RWPE2 (cell line): Measurements from ENCODE around the gene ZNF41.

Source experiments
- ATAC-seq: fragments of 200-7000 bp; cut with Tn5 transposase; 3 replicates; pipeline ENCODE4 v1.9.1; 2021; ENCODE audit warnings: low read depth
- DNase-seq: peaks from one replicate; pipeline ENCODE4 v3.0.0-alpha.2; 2020; ENCODE audit warnings: low spot score
- H3K27ac ChIP-seq: fragments of 450-650 bp; 2 replicates; pipeline ENCODE4 v1.5.1; 2017; ENCODE audit warnings: mild to moderate bottlenecking; ENCODE audit not compliant: poor library complexity, severe bottlenecking
- H3K27me3 ChIP-seq: fragments of 250-450 bp; sonication (Bioruptor Pico); 2 replicates; pipeline ENCODE4 v1.5.1; 2021; ENCODE audit warnings: mild to moderate bottlenecking, moderate library complexity; ENCODE audit not compliant: insufficient read depth, poor library complexity, severe bottlenecking
- H3K36me3 ChIP-seq: fragments of 250-450 bp; sonication (Bioruptor Pico); 2 replicates; pipeline ENCODE4 v1.5.1; 2020; ENCODE audit warnings: low read depth, mild to moderate bottlenecking, moderate library complexity
- H3K4me1 ChIP-seq: fragments of 250-450 bp; sonication (Bioruptor Pico); 2 replicates; pipeline ENCODE4 v1.5.1; 2021; ENCODE audit warnings: mild to moderate bottlenecking, moderate library complexity; ENCODE audit not compliant: insufficient read depth, poor library complexity, severe bottlenecking
- H3K4me3 ChIP-seq: fragments of 250-450 bp; sonication (Bioruptor Pico); 2 replicates; pipeline ENCODE4 v1.5.1; 2021; ENCODE audit warnings: mild to moderate bottlenecking, moderate library complexity; ENCODE audit not compliant: severe bottlenecking
- H3K9me3 ChIP-seq: fragments of 250-450 bp; sonication (Bioruptor Pico); 2 replicates; pipeline ENCODE4 v1.5.1; 2021; ENCODE audit warnings: mild to moderate bottlenecking, moderate library complexity; ENCODE audit not compliant: severe bottlenecking
- TF ChIP-seq, protein P1 (sequence below): fragments of 450-650 bp; IDR thresholded peaks from one replicate; pipeline ENCODE4 v1.5.1; 2017; ENCODE audit warnings: mild to moderate bottlenecking, moderate library complexity; ENCODE audit not compliant: poor library complexity, severe bottlenecking

Gene ZNF41

DNA sequence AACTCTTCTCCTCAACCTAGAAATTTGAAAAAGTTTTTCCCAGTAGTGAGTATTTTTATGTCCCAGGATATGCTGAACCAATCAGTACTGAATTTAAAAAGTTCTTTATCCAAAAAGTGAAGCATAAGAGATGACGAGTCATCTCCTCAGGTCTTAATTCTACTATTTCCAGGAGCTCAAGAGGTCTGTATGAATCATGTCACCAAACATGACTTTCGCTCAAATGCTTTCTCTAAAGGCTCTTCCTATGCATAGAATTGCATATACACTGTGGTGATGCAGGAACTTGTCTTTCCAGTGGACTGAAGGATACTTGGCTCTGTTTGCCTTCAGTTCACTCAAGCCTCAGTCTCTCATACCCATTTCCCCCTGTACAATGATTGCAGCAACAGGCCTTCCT, 36.1 kb downstream of the ZNF41 start:
- Histone ChIP-seq H3K4me3 (no peak overlapping the region), H3K36me3 (no peaks in the 10 kb centered on the region; the same call in 1 of the 2 replicates), H3K4me1 (no peaks in the 10 kb centered on the region), H3K9me3 (no peaks in the 10 kb centered on the region), H3K27me3 (no peaks in the 10 kb centered on the region), H3K27ac (no peak overlapping the region)
- no peak for DNase-seq
- TF ChIP-seq, protein P1, sequence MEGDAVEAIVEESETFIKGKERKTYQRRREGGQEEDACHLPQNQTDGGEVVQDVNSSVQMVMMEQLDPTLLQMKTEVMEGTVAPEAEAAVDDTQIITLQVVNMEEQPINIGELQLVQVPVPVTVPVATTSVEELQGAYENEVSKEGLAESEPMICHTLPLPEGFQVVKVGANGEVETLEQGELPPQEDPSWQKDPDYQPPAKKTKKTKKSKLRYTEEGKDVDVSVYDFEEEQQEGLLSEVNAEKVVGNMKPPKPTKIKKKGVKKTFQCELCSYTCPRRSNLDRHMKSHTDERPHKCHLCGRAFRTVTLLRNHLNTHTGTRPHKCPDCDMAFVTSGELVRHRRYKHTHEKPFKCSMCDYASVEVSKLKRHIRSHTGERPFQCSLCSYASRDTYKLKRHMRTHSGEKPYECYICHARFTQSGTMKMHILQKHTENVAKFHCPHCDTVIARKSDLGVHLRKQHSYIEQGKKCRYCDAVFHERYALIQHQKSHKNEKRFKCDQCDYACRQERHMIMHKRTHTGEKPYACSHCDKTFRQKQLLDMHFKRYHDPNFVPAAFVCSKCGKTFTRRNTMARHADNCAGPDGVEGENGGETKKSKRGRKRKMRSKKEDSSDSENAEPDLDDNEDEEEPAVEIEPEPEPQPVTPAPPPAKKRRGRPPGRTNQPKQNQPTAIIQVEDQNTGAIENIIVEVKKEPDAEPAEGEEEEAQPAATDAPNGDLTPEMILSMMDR = no peak
- ATAC-seq = no peak

DNA sequence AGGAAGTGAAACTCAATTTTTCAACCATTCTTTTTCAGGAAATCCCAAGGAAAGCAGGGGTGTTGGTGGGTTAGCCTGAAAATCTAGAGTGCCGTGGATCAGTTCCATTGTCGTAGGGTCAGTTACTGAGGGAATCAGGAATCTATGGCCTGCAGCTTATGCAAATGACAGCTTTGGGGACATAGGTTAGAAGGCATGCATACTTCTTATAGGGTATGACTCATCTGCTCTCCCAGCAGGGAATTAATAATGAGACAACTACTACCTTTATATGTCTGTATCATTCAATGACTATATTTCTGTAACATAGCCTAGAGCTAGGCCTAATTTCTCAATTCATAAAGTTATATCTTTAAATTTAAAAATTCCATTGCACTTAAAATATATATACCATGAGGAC, 36.6 kb downstream of the ZNF41 start:
- no peaks in the 10 kb centered on the region for H3K27me3 ChIP-seq
- ATAC-seq (no peak), DNase-seq (no peak)
- no peak overlapping the region for H3K4me3 ChIP-seq
- H3K9me3 ChIP-seq = no peaks in the 10 kb centered on the region
- H3K36me3 ChIP-seq = no peaks in the 10 kb centered on the region; the same call in 1 of the 2 replicates
- H3K4me1 ChIP-seq = no peaks in the 10 kb centered on the region
- no peak overlapping the region for H3K27ac ChIP-seq
- TF ChIP-seq, protein P1 = no peak

DNA sequence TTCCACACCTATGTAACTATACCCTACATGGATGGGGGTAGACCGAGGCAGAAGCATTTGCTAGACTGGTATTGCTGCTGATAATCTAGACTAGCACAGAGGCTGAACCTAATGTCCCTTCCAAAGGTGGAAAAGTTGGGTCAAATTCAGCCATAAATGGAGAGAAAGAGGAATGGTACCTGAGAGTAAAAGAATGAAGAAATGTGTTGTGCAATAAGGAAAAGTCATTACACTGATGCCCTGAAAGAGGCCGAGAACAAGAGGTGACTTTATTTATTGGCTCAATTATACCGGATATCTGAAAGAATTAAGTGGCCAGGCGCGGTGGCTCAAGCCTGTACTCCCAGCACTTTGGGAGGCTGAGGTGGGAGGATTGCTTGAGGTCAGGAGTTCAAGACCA, 52.1 kb downstream of the ZNF41 start:
- no peaks in the 10 kb centered on the region for H3K9me3 ChIP-seq
- no peaks in the 10 kb centered on the region for H3K36me3 ChIP-seq
- H3K4me1 ChIP-seq = no peaks in the 10 kb centered on the region
- H3K4me3 ChIP-seq = no peak overlapping the region
- H3K27ac ChIP-seq = no peak overlapping the region
- ATAC-seq = no peak
- DNase-seq = no peak
- no peaks in the 10 kb centered on the region for H3K27me3 ChIP-seq
- TF ChIP-seq, protein P1 = no peak

DNA sequence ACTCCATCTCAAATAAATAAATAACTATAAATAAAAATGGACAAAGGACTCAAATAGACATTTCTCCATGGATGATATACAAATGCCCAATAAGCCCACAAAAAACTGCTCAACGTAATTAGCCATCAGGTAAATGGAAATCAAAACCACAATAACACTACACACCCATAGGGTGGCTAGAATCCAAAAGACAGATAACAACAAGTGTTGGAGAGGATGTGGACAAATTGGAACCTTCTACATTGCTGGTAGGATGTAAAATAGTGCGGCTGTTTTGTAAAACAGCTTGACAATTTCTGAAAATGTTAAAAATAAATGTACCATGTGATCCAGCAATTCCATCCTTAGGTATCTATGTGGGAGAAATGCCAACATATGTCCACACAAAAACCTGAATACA, 60.6 kb downstream of the ZNF41 start:
- H3K9me3 ChIP-seq = no peaks in the 10 kb centered on the region
- H3K27me3 ChIP-seq = no peaks in the 10 kb centered on the region
- no peak overlapping the region for H3K4me3 ChIP-seq
- TF ChIP-seq, protein P1 = no peak
- DNase-seq (no peak), ATAC-seq (no peak)
- H3K36me3 ChIP-seq = no peaks in the 10 kb centered on the region
- H3K4me1 ChIP-seq = no peaks in the 10 kb centered on the region
- H3K27ac ChIP-seq = no peak overlapping the region

DNA sequence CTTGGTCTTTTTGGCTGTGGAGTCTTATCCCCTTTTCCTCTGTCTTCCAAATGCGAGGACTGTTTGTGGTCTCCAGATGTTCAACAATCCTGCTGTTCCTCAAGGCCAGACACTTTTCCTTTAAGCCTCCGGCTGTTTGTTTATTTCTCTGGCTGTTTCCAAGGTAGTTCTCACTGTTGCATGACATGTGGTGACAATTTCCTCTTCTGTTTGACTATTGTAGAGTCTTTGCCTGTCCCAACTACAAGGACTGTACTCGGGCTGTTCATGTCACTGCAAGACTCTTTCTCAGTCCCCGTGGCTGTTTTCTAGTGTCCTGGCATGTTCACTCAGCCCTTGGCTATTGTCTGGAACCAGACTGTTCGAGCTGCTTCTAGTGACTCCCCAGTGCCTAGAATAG, 62.1 kb downstream of the ZNF41 start:
- ATAC-seq = no peak
- Histone ChIP-seq H3K27ac (no peak overlapping the region), H3K9me3 (no peaks in the 10 kb centered on the region), H3K36me3 (no peaks in the 10 kb centered on the region), H3K4me3 (no peak overlapping the region), H3K27me3 (no peaks in the 10 kb centered on the region), H3K4me1 (no peaks in the 10 kb centered on the region)
- TF ChIP-seq, protein P1 = no peak
- DNase-seq = no peak
